Caki2 (cell line): ENCODE measurements around the gene RFX7. TPM values are rescaled to one million over a fixed set of nuclear protein-coding genes. Genes with fewer than 3 reads are reported as not detected.
"Not testable (repeated sequence)": the region's sequence is repeated elsewhere in the genome, so short reads cannot be mapped to it uniquely, and the experiment has no call there.

Experiments
- DNase-seq: peaks from one replicate; pipeline ENCODE4 v3.0.0-alpha.2; 2015; ENCODE audit warnings: low read depth
- in situ Hi-C: cut with HindIII; loops from 2 replicates; pipeline ENCODE4 v1.10.0; 2016; ENCODE audit warnings: low sequenced_read_pairs, low pct_unique_long_range_greater_than_20kb, mixed read lengths
- total RNA-seq: library from RNA; depleted of rRNA; stranded (reverse); fragments of >200 nt; shearing (Covaris generic); gene quantifications from 2 replicates; pipeline ENCODE4 v1.2.3, GENCODE V29; 2014; ENCODE audit warnings: low replicate concordance

RFX7 gene
- total RNA-seq, 1 experiment from 2014 or later, result 2.4 TPM

DNA sequence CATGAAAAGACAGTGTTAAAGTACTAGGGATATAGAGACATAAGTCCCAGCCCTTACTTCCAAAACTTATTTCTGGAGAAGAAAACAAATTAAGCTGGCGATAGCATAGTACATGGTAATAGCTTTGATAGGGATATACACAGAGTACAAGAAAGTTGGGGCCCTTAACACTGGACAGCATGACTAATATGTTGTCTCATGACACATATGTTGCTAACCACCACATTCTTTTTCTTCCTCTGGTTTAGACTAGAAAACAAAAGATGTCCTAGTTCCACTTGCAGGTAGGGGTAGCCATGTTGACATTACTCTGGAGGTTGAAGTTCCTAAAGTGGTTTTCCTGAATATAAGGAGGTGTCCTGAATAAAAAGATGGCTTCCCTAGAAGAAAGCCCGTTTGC, 75.3 kb downstream of the RFX7 start:
- in situ Hi-C loops, result no loop called here
- DNase-seq, result no peak

DNA sequence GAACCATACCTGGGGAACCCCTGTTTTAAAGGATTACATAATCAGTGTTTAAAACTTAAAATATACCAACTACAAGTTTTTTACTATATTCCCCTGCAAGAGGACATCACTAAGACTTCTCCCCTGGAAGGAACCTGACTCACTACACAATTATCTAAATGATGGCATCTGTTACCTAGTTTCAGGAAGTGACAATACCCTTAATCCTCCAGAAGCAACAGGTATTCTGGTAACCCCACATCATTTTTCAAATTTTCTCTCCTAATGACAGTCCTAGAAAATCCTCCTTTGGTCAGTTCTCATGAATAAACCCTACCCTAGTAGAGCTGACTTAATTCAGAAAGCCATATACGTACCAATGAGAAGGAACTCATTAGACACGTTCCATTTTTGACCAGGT, 78.4 kb downstream of the RFX7 start:
- DNase-seq, result no peak

DNA sequence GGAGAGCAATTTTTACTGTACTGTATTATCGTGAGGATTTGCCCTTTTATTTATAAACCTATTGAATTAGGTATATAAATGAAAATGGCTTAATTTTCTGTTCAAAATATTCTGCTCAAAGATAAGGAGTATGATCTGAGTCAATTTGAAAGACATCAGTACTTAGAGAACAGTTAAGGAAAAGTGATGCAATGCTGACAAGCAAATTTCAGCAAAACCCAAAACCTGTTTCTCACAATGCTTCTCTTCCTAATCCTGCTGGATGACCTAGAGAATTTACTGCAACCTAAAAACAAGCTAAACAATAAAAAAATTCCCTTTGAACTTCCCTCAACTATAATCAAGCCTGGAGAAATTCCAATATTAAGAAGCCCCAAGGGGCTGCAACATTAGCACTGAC, 82.7 kb downstream of the RFX7 start:
- in situ Hi-C loops, result no loop called here
- no peak for DNase-seq

More for the DNA sequence above, 78.4 kb downstream of the RFX7 start:
- in situ Hi-C loops, result no loop called here

DNA sequence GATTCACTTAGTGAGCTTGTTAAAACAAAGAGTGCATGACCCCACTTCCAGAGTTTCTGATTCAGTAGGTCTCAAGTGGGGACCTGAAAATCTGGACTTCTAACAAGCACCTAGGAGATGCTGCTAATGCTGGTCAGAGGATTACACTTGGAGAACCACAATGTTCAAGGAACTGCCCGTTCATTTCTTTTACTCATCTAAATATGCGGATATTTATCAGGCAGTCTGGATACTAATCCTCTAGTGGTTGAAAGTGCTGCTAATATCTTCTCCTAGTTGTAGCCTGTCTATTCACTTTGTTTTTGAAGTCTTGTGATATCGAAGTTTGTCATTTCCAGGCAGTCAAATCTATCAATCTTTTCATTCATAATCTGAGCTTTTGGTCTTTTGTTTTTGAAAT, 86.8 kb downstream of the RFX7 start:
- in situ Hi-C loops, result no loop called here
- DNase-seq, result no peak

DNA sequence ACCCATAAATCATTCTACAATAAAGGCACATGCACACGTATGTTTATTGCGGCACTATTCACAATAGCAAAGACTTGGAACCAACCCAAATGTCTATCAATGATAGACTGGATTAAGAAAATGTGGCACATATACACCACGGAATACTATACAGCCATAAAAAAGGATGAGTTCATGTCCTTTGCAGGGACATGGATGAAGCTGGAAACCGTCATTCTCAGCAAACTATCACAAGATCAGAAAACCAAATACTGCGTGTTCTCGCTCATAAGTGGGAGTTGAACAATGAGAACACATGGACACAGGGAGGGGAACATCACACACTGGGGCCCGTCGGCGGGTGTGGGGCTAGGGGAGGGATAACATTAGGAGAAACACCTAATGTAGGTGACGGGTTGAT, 88.4 kb downstream of the RFX7 start:
- in situ Hi-C loops, DNase-seq: not testable (repeated sequence)

DNA sequence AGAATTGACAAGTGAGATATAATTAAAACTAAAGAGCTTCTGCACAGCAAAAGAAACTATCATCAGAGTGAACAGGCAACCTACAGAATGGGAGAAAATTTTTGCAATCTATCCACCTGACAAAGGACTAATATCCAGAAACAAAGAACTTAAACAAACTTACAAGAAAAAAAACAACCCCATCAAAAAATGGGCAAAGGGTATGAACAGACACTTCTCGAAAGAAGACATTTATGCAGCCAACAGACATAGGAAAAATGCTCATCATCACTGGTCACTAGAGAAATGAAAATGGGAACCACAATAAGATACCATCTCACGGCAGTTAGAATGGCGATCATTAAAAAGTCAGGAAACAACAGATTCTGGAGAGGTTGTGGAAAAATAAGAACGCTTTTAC, 88.9 kb downstream of the RFX7 start:
- in situ Hi-C loops, result not testable (repeated sequence)

DNA sequence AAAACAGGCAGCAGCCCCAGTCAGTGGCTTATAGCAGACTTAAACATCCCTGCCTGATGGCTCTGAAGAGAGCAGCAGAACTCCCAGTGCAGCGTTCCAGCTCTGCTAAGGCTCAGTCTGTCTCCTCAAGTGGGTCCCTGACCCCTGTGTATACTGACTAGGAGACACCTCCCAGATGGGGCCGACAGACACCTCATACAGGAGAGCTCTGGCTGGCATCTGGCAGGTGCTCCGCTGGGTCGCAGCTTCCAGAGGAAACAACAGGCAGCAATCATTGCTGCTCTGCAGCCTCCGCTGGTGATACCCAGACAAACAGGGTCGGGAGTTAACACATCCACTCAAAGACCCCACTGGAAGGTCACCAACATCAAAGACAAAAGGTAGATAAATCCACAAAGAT, 93.5 kb downstream of the RFX7 start:
- in situ Hi-C loops, result no loop called here
- no peak for DNase-seq

More for the DNA sequence above, 88.9 kb downstream of the RFX7 start:
- not testable (repeated sequence) for DNase-seq

DNA sequence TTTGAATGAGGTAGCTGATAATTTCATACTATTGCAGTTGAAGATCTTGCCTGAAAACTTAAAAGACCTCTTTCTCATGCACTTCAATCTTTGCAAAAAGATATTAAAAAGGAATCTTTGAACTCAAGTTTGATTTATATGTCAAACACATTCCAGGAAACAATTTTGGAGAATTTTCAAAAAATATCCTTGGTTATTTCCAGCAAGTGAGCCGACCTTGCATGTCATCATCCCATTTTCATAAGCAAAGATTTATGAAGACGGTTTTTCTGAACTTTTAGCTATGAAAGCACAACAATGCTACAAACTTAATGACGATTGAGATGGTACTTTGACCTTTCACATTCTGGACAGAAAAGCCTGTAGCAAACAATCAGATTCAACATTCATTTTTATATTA, 95.6 kb downstream of the RFX7 start:
- no peak for DNase-seq
- in situ Hi-C loops, result no loop called here

DNA sequence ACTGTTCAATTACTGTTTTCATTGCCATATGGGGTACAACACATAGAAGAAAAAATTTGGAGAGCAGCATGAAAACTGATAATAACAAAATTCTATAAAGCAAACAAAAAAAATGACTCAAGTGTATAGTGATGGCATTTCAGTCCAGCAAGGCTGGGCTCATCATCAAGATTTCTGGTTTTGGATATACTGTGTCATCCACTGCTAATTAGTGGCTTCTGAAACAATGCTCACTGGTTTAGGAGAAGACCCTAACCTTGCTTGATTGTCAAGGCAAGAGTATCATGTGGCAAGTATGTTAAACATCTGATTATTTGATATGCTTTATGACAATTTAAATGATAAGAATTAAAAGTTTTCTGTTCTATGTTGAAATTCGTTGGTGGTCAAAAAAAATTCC, 96.9 kb downstream of the RFX7 start:
- in situ Hi-C loops, result no loop called here
- no peak for DNase-seq

DNA sequence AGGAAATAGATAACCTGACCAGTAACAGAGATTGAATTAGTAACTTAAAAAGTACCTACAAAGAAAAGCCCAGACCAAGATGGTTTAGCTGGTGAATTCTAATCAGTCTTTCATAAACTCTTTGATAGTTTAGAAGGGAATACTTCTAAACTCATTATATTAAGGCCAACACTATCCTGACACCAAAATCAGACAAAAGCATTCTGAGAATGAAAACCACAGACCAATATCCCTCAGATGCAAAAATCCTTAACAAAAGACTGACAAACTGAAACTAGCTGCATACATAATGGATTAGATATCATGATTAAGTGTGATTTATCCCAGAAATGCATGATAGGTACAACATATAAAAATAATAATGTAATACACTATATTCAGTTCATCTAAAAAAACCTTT, 115.6 kb downstream of the RFX7 start:
- in situ Hi-C loops, result no loop called here
- no peak for DNase-seq

DNA sequence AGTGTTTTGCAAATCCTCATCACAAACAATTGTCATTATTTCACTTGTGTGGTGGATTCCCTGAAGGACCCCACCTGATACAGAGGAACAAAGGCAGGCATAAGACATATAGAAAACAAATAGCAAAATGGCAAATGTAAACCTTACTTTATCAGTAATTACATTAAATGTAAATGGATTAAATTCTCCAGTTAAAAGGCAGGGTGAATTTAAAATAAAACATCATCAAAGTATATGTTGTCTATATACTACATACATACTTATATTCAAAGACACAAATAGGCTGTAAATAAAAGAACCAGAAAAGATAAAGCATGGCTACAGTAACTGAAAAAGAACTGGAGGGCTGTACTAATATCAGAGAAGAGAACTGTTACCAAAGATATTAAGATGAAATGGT, 117.3 kb downstream of the RFX7 start:
- in situ Hi-C loops, result no loop called here
- DNase-seq, result no peak

DNA sequence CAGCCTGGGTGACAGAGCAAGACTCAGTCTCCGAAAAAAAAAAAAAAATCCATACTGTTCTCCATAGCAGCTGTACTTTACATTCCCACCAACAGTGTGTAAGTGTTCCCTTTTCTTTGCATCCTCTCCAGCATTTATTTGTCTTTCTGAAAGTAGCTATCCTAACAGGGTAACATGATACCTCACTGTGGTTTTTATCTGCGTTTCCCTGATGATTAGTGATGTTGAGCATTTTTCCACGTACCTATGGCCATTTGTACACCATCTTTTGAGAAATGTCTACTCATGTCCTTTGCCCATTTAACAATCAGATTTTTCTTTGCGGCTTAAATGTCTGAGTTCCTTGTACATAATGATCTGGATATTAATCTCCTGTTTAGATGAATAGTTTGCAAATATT, 119.3 kb downstream of the RFX7 start:
- DNase-seq, result no peak
- in situ Hi-C loops, result no loop called here

DNA sequence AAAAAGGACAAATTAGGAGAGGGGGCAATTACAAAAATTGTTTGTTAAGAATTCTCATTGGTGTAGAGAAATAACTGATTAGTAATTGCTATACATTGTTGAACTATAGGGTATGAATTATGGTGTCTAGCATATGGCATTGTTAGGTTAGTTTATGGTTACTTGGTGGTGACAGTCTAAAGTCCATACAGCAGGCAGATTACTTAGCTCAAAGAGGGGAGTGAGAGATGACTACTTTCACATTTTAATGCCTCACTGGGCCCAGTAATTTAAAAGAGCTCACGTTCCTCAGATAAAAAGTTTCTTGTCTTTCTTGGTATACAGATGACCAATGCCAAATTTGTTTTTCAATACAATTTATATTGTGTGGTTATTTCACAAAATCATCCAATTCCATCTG, 137.8 kb downstream of the RFX7 start:
- in situ Hi-C loops, result no loop called here
- no peak for DNase-seq

DNA sequence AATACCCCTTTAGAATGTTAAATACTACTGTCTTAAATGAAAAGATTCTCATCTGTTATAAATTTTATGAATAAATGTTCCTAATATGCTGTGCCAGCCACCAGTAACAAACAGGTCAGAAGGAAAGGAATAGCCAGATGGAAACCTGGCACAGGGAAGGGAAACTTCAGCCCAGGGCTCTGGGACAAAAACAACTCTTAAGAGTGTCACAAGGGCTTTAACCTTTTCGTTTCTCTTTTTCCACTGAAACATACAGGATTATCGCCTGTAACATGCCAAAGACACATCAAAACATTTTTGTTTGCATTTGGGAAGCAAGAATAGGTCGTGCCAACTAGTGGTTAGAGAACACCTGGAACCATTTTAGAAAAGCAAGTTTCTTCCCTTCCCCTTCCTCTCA, 141.2 kb downstream of the RFX7 start:
- no peak for DNase-seq
- in situ Hi-C loops, result no loop called here

DNA sequence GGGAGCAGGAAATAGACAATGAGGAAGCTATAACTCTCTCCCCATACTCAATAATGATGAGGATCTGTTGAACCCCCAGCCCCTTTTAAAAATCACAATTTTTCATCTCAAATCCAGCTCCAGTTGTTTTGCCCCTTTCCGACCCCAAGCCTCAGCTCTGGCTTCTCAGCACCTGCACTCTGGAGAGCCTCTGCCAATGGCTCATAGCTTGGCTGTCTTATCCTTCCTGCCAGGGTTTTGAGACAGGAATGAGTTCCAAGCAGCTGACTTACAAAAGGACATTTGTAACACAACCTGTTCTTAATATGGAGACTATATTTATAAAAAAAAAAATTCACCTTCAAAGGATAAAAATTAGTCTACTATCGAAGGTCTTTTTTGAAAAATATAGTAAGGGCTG, 144.4 kb downstream of the RFX7 start:
- in situ Hi-C loops, result no loop called here

DNA sequence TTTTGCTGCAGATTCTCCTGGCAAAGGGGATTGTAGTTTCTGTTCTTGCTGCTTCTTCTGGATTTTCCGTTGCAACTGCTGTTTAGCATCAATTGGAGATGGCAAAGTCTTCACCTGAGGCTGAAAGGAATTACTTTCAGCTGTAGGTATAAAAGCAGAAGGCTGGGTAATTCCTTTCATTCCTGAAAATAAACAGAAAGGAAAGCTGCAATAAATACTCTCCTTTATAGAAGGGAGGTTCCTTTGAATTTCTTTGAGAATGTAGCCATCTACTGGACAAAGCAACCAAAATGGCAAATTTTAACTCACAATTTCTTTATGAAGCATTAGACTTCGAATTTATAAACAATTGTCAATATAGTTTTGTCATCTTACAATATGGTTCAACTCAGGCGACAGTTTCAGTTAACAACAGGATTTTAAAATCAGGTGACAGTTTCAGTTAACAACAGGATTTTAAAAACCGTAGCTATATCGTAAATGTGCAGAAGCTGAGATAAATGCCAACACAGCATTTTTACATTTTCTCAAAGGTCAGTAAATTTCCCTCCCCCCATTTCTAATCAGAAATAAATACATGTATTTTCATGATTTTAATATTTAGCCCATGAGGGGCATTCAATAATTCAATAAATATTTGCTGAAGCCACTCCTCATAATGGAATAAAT, 145.3 kb downstream of the RFX7 start:
- no peak for DNase-seq
- in situ Hi-C loops, result no loop called here

More for the DNA sequence above, 144.4 kb downstream of the RFX7 start:
- no peak for DNase-seq

DNA sequence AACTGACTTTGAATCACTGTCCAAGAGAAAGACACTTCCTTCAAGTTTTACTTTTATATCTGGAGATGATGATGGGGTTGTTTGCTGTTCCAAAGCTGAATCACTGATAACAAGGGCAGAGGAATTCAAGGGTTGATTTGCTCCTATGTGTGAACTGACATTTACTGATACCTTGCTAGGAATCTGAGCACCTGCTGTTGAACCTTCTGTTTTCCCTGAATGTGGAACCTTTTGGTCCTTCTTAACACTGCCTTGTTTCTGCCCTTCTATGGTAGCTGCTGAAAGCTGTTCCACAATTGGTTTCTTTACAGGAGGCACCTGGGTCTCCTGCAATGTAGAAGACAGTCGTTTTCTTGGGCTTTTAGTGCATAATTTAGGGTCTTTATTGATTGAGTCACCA, 148.3 kb downstream of the RFX7 start:
- DNase-seq, result no peak
- in situ Hi-C loops, result no loop called here

DNA sequence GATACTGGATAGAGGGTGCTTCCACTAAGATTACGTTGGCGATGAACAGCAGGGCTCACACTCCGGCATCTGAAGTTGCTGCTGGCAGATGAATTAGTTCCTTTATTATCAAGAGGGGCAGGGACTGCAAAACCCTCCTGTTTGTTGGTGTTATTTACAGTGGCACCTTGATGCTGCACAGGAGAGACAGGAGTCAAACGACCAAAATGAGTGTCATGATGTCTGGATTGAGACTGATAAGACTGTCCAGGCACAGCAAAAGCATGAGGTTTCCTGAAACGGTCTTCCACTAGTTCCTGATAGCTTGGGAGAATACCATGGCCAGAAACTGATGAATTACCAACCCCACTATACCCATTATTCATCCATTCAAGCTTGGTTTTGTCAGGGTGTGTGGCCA, 149.5 kb downstream of the RFX7 start:
- in situ Hi-C loops, result no loop called here
- no peak for DNase-seq

DNA sequence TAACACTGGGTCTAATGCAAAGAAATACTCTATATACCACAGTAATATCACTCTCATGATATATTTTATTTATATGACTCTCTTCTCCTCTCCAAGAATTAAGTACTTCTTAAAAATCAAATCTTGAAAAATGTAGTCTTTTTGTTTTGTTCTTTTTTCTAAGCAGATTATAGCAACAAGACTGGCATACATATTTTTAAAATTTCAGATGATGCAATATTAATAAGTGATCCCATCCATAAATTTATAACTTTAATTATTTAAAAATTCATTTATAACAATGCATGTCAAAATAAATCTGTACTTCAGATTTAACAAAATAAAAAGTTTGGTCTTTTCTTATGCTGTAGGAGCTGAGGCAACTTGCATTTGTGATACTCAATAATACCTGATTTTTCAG, 155.3 kb downstream of the RFX7 start:
- in situ Hi-C loops, result no loop called here
- DNase-seq, result no peak

DNA sequence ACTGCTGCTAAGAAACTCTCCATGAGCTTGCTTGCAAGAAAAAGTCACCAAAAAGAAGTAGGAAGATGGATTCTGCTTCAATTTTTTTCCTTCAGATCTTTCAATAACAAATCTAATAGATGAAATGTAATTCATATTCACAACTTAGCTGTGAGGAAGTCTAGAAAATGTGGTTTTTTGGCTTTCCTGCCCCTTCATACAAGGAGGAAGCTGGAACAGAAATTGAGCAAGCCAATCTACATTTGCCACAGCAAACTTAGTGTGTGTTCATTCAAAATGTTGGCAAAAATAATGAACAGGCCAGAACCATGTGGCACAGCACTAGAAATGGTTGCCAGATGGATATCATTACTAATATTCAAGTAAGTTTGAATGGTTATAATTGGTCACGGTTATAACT, 157.1 kb downstream of the RFX7 start:
- in situ Hi-C loops, result no loop called here
- no peak for DNase-seq
